Measurements from ENCODE around the gene PTH1R.

The PTH1R gene

DNA sequence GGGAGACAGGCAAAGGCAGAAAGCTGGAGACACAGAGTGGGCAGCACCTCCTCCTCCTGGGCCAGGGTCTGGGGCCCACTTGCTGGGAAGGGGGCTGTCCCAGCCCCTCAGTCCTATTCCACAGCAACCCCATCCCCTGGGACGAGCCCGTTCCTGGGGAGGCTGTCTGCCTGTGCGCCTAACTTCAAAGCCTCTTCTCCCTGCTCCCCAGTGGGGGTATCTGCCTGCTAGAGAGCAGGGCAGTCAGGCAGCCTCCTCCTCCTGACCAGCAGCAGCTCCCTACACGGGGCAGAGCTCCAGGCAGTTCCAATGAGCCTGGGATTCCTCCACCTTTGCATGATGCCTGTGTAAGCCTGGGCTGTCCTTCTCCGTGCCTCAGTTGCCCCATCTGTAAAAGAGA, 6.9 kb downstream of the PTH1R start:
- DNase-seq: no peak

DNA sequence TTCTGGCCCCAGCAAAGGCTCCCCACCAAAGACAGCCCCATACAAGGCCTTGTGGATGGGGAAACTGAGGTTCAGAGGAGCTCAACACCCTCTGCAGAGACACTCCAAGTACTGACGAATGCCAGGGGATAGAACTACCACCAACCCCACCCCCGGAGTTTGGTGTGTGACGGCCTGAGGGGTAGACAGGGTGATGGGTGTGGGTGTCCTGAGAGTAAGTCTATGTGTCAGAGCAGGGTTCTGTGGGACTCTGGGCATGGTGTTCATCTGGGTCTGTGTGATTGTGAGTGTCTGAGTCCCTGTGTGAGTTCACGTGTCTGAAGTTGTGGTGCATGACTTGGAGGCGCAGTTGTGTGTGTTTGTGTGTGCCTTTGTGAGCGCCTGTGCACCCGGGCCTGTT, 7.4 kb downstream of the PTH1R start:
- peak; percentile 26 for DNase-seq

DNA sequence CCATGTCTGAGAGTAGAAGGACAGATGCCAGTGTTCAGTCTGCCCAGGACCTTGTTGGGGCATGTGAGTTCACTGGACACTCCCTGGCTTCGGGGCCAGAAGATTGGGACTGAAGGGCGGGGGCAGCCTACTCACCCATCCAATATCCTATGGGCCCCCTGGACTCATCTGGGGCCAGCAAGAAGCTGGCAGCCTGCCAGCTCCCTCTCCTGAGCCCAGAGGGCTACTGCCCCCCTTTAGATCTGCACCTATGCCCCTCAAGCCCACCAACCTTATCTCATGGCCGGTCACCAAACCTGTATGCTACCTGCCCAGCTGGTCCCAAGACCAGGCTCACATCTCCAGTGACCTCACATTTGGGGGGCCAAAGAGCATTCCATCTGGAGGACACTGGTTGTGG, 8.1 kb downstream of the PTH1R start:
- DNase-seq: no peak

DNA sequence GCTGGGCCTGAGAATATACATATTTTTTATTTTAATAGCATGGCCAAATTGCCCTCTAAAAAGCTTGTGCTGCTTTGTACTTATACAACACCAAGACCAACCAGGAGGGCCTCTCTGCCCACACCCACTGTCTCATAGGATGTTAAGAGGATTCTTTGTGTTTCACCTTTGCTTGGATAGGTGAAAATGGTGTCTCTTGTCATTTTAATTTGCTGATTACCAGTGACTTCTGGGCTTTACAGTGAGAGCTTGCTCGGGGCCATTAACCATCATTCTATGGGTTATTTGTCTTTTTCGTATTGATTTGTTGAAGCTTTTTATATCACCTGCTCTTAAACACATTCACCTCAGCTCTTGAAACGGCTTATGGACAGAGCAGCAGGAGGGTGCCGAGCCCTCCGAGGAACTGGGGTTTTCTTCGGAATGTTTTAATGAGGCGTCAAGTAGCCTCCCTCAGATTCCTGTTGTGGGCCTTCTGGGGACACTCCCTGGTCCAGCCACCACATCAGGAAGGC, 10.5 kb downstream of the PTH1R start:
- DNase-seq: no peak

DNA sequence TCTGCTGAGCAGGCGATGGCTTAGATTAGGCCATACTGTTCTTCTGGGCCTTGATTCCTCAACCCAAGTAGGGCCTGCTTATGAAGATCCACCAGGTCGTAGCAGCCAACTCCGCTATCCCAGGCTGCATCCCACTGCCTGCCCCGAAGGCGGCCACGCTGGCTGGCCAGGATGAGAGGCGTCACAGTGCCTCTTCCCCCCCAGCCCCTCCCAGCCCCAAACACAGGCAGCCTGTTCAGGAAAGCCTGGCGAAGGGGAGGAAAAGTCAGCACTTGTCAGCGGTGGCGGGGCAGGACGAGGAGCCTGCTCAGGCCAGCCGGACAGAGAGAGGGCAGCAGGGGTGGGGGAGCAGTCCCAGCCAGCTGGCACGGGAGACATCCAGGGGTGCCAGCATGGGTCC, 11.2 kb downstream of the PTH1R start:
- DNase-seq: no peak

DNA sequence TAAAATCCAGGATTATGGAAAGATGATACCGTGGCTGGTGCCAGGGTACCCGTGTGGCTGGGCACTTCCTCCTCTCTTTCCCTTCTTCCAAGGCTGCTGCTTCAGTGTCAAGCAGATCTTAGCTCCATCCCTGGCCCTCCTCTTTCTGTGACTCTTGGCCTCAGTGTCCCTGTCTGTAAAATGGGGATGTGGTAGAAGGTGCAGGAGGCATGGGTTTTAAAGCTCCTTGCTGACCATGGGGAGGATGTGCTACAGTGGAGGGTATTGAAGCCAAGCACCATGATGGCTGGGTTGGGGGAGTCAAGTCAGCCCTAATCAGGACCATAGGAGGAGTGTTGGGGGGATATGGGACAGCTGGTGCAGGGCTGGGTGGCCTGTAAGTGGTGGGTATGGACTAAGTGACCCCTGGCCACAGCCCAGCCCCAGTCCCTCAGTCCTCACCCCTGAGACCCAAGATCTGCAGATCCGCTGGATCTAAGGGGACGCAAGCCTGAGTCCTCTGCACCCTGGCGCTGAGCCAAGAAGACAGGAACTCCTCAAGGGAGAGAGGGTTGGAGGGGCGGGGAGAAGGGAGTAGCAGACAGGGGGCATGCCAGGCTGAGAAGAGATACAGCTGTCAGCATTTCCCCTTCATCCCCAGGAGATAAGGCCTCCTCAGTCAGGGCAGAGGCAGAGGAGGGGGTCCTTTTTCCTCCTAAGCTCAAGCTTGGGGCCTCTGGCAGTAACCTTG, 12.0 kb downstream of the PTH1R start:
- no peak for DNase-seq

- DNase-seq: no peak
Observed at GRCh38 chr3:46890132-46890531, 12.6 kb downstream of the PTH1R start.

DNA sequence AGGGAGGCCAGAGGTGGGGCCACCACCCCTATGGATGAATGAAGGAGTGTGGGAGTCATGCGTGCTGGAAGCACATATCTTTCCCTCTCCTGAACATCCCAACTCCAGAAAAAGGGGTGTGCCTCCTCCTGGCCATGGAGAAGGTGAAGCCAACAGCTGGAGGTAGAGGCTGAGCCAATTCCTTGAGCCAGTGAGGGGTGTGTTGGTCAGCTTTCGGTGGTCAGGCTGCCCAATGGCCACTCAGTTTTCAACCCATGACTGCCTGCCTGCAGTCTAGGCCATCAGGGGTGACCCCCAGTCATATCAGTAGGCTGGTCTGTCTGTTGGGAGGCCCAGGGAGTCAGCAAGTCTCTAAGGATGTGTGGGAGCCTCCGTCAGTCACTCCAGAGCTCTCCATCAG, 13.6 kb downstream of the PTH1R start:
- no peak for DNase-seq

DNA sequence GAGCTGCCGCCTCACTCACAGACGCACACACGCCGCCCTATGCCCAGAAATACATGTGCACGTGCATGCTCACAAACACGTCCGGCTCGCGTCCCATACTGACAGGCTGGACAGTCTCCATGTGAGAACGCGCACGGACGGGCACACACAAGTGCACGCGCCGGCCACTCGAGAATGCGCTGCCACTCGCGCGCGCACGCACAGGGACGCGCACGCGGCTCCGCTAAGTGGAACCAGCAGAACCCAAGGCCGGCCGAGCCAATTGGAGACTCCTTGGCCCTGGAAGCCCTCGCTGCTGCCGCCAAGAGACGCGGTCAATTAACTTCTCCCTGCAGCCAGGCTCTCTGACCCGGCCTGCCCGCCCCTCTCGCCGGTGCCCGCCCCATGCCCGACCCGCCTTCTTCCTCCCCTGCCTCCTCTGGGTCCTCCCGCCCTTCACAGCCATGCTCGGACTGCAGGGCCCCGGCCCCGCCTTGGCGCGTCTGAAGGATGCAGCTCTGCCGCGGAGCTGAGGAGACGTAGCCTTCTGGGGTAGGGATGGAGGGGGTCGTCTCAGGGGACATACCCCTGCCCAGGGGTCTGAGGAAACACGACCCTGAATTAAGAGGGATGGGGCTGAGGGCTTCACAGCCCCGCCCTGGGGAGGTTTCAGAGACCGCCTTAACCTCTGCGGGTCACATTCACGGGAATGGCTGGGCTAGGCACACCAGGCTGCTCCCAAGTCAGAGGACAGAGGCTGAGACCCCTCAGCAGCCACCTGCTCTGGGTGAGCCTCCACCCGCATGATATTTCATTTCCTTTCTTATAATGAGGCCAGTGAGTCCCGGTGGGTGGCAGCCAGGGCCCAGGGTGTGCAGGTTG, 15.0 kb downstream of the PTH1R start:
- no peak for DNase-seq

DNA sequence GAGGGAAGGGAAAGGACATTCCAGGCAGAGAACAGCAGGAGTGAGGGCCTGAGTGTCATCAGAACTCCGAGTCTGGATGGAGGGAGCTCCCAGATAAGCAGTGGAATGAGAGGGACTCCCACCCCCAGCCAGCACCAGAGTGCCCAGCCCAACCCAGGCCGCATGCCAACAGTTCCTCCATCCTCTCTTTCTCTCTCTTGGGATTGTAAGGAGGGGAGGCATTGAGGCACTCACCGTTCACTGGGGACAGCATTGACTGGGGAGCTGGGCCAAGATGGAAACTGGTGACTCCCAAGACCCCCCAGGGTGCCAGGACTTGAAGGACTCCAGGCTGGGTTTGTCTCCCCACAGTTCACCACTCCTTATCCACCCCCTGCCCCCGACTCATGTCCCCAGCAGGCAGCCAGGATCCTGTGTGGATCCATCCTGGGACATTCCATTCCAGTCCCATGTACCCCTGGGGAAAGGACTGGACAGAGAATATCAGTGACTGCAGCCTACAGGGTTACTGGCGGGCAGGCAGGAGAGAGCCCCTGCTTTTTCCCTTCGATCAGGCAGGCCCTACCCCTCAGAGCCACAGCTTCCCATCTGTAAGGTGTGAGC, 15.7 kb downstream of the PTH1R start:
- no peak for DNase-seq

GRCh38 chr3:46893763-46894162, 16.2 kb downstream of the PTH1R start:
- no peak for DNase-seq

GRCh38 chr3:46894256-46894655, 16.7 kb downstream of the PTH1R start:
- DNase-seq: no peak

DNA sequence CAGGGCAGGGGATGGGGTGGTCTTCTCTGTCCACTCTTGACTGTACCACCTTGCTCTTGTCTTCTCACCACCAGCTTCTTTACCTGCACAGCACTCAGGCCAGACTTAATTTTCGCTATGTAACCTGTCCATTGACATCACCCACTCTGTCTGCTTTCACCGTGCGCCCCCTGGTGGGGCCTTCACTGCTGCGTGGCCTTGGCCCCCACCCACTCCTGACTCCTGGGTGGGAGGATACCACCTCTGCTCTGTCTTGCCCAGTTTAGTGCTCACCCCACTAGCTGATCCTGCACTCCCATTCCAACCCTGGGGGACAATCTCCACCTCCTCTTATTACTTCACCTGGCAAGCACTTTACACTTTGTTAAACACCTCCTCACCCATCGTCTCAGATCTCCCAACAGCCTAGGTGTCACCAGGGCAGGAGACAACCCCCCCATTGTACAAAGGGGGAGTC, 17.7 kb downstream of the PTH1R start:
- peak; percentile 71 for DNase-seq

- no peak for DNase-seq
Observed at GRCh38 chr3:46895761-46896160, 18.2 kb downstream of the PTH1R start.

DNA sequence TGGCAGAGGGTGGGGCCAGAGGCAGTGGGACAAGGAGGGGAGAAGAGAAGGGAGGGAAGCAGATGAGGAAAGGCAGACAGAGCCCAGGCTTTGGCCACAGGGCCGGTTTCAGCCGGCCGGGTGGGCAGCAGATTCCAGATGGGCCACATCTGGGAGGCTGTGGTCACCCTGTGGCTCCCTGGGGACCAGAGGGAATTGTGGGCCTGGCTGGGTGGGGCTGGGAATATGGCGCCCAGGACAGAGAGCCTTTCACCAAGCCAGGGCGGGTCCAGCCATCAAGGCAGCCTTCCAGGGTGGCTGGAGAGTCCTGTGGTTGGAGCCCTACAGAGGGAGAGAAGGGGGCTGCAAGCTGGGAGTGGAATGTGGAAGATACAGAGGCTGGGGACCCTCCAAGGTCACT, 18.9 kb downstream of the PTH1R start:
- DNase-seq: no peak

- DNase-seq: no peak
Observed at GRCh38 chr3:46897031-46897430, 19.5 kb downstream of the PTH1R start.

GRCh38 chr3:46897829-46898320, 20.4 kb downstream of the PTH1R start:
- DNase-seq: no peak

DNA sequence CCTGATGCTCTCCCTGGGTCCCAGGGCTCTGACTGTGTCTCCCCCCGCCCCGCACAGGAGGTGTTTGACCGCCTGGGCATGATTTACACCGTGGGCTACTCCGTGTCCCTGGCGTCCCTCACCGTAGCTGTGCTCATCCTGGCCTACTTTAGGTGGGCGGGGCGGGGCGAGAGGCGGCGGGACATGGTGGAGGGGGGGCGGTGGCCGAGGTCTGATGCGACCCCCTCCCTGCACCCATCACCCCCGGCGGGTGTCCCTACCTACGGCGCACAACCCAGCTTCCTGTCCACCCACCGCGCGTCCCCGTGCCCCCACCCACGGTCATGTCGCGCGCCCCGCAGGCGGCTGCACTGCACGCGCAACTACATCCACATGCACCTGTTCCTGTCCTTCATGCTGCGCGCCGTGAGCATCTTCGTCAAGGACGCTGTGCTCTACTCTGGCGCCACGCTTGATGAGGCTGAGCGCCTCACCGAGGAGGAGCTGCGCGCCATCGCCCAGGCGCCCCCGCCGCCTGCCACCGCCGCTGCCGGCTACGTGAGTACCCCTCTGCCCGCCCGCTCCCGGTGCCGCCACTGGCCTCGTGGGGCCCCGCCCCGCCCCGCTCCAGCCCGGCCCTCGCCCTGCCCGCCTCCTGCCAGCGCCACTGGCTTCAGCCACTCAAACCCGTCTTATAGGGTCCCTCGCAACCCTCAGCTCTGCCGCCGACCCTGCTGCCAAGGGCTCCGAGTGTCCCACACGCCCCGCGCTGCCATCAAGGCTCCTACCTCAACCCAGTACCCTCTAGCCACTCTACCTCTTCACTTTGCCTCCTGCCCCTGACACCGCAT, 21.0 kb downstream of the PTH1R start:
- DNase-seq: no peak

DNA sequence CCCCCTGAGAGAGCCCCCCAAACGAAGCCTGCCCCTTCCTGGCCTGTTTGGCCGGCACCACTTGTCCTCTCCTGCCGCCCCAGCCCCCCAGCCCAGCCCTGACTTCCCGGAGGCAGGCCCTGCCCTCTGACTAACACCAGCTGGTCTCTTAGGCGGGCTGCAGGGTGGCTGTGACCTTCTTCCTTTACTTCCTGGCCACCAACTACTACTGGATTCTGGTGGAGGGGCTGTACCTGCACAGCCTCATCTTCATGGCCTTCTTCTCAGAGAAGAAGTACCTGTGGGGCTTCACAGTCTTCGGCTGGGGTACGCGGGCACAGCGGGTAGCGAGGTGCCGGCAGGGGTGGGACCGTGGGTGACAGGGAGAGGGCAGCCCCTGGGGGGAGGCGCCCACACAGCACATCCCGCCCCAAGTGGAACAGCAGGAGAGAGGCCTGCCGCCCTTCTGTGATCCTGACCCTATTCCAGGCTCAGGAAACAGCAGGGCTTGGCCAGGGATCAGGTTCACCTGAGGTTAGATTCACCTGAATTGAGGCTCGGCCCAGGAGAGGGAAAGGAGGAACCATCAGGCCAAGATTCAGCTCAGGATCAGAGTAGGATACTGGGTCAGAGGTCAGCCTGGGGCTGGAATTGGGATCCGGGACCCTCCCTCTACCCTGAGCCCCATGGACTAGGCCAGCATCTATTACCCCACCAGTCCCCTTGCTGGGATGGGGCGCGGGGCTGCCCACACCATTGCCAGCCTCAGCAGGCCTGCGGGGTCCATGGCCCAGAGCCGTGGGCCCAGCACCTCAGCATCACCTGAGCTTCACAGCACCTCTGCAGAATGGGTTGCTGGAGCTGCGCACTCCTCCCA, 21.9 kb downstream of the PTH1R start:
- no peak for DNase-seq

DNA sequence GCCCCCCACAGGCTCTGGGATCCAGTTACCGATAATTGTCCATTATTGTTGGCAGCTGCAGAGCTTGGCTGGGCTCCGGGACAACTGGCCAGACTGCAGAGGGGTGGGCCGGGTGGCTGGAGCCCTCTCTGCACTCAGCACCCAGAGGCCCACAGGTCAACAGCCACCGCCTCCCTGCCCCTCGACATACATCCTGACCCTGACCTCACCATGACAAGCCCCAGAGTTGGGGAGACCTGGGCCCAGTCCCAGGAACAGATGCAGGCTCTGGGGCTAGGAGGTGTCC, 22.4 kb downstream of the PTH1R start:
- no peak for DNase-seq

- no peak for DNase-seq
Observed at GRCh38 chr3:46900356-46900755, 22.8 kb downstream of the PTH1R start.

DNA sequence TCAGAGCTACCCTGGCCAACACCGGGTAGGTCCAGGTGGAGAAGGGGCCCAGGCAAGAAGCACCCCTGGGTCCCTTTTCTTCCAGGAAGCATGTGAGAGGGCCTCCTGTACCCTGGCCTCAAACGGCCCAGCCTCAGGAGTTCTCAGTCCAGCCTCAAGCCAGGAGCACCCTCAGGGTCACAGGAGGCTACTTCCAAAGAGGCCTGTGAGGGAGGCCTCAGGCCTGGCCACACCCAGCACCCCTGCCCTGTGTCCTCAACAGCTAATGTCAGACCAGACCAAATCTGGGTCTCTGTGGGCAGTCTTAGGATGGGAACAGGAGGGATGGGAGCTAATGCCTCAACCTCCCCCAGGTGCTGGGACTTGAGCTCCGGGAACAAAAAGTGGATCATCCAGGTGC, 23.5 kb downstream of the PTH1R start:
- no peak for DNase-seq

Measured in stimulated activated naive CD4-positive, alpha-beta T cell treated with Interleukin-2 at 50 U/mL for 16 hours (primary cell).